Fibroblast of lung (primary cell): ENCODE measurements around the gene GDA. TPM values are rescaled to one million over a fixed set of nuclear protein-coding genes. Genes with fewer than 3 reads are reported as not detected.

Experiments used
- DNase-seq, 2 donors: peaks; one replicate each; pipeline versions ENCODE4 v3.0.0 to v3.0.0-alpha.2; 2010; ENCODE audit warnings: low read depth in 2 of 2
- H2AFZ ChIP-seq: 2 replicates; pipeline ENCODE4 v1.5.1; 2012; ENCODE audit warnings: low read length, control low read depth, inconsistent platforms
- H3K27ac ChIP-seq: 2 replicates; pipeline ENCODE4 v1.5.1; 2011; ENCODE audit warnings: low read length, control low read depth; ENCODE audit not compliant: insufficient read depth
- H3K27me3 ChIP-seq: 2 replicates; pipeline ENCODE4 v1.5.1; 2011; ENCODE audit warnings: mild to moderate bottlenecking, low read length; ENCODE audit not compliant: control insufficient read depth, insufficient read depth
- H3K36me3 ChIP-seq: 2 replicates; pipeline ENCODE4 v1.5.1; 2011; ENCODE audit warnings: low read length; ENCODE audit not compliant: control insufficient read depth, insufficient read depth
- H3K4me1 ChIP-seq: 2 replicates; pipeline ENCODE4 v1.5.1; 2011; ENCODE audit warnings: low read length; ENCODE audit not compliant: control insufficient read depth, insufficient read depth; ENCODE audit errors: extremely low read depth
- H3K4me2 ChIP-seq: 2 replicates; pipeline ENCODE4 v1.5.1; 2011; ENCODE audit warnings: low read length, control low read depth; ENCODE audit not compliant: insufficient read depth; ENCODE audit errors: extremely low read depth
- H3K4me3 ChIP-seq, 4 experiments: fragments of 200-600 bp in 1 of 4; sonication (generic) in 1 of 4; replicated peaks in 1 of 4; 2 replicates each; pipeline ENCODE4 v1.5.1; 2011 to 2016; ENCODE audit warnings: low read length in 4 of 4, low read depth in 3 of 4, mild to moderate bottlenecking in 3 of 4, control low read depth in 2 of 4, inconsistent platforms in 1 of 4, mixed read lengths in 1 of 4; ENCODE audit not compliant: insufficient read depth in 1 of 4; ENCODE audit errors: control extremely low read depth in 1 of 4
- H3K79me2 ChIP-seq: 2 replicates; pipeline ENCODE4 v1.5.1; 2012; ENCODE audit warnings: mild to moderate bottlenecking, low read length, inconsistent platforms; ENCODE audit not compliant: control insufficient read depth, insufficient read depth
- H3K9ac ChIP-seq: 2 replicates; pipeline ENCODE4 v1.5.1; 2011; ENCODE audit warnings: mild to moderate bottlenecking, low read length, control low read depth; ENCODE audit not compliant: insufficient read depth
- H3K9me3 ChIP-seq: 2 replicates; pipeline ENCODE4 v1.5.1; 2012; ENCODE audit warnings: low read depth, low read length; ENCODE audit not compliant: control insufficient read depth, insufficient read depth
- H4K20me1 ChIP-seq: 2 replicates; pipeline ENCODE4 v1.5.1; 2011; ENCODE audit warnings: low read length; ENCODE audit not compliant: control insufficient read depth, insufficient read depth; ENCODE audit errors: extremely low read depth
- CTCF ChIP-seq, 2 donors: IDR thresholded peaks in 1 of 2; conservative IDR thresholded peaks in 1 of 2; 1 replicate in 1 of 2; 2 replicates in 1 of 2; pipeline ENCODE4 v1.5.1; 2011 to 2012; ENCODE audit warnings: low read length in 2 of 2, control low read depth in 1 of 2, inconsistent platforms in 1 of 2, low read depth in 1 of 2, mild to moderate bottlenecking in 1 of 2
- EZH2 ChIP-seq: IDR thresholded peaks from 2 replicates; pipeline ENCODE4 v1.5.1; 2012; ENCODE audit warnings: low read length, control low read depth, mild to moderate bottlenecking; ENCODE audit errors: missing control alignments
- polyA plus RNA-seq, 2 donors: library from polyadenylated mRNA; depleted of rRNA in 1 of 2; stranded (reverse) in 1 of 2; unstranded in 1 of 2; fragments of >200 nt; gene quantifications; 2 replicates each; pipeline ENCODE4 v1.2.1, GENCODE V29; 2011 to 2012; ENCODE audit warnings: missing spikeins in 1 of 2
- total RNA-seq: library from RNA; depleted of rRNA; stranded (reverse); fragments of >200 nt; gene quantifications from 2 replicates; pipeline ENCODE4 v1.2.1, GENCODE V29; 2014

Gene GDA
- total and polyA plus RNA-seq, 2 donors (not counting 1 experiment from before 2014, with no cell fraction given): not detected

GRCh38 chr9:72254901-72255545 lies 105.8 kb downstream of the GDA start:
- no peaks in the 10 kb centered on the region for H3K27me3 ChIP-seq
- no peaks in the 10 kb centered on the region for H4K20me1 ChIP-seq
- H3K4me2 ChIP-seq: no peak overlapping the region
- H3K4me3 ChIP-seq: no peak overlapping the region
- no peaks in the 10 kb centered on the region for H3K4me1 ChIP-seq
- no peaks in the 10 kb centered on the region for H3K79me2 ChIP-seq
- no peak overlapping the region for H3K9ac ChIP-seq
- no peaks in the 10 kb centered on the region for H3K36me3 ChIP-seq
- no peak for DNase-seq
- TF ChIP-seq CTCF (conservative IDR thresholded peaks at IDR 0.05 in 1 of 2, IDR thresholded peaks at IDR 0.05 in 1 of 2; ENCODE audit: low read depth in 1 of 2, low read length in 2 of 2): no peak
- no peak for TF ChIP-seq EZH2
- no peak overlapping the region for H3K27ac ChIP-seq
- no peak overlapping the region for H2AFZ ChIP-seq
- H3K9me3 ChIP-seq: no peaks in the 10 kb centered on the region

- Histone ChIP-seq H3K79me2 (no peaks in the 10 kb centered on the region), H3K4me2 (no peak overlapping the region), H3K9ac (no peak overlapping the region), H4K20me1 (no peaks in the 10 kb centered on the region), H3K4me3 (no peak overlapping the region), H2AFZ (no peak overlapping the region), H3K4me1 (no peaks in the 10 kb centered on the region), H3K9me3 (no peaks in the 10 kb centered on the region), H3K36me3 (no peaks in the 10 kb centered on the region), H3K27ac (no peak overlapping the region), H3K27me3 (no peaks in the 10 kb centered on the region)
- TF ChIP-seq CTCF (conservative IDR thresholded peaks at IDR 0.05 in 1 of 2, IDR thresholded peaks at IDR 0.05 in 1 of 2; ENCODE audit: low read depth in 1 of 2, low read length in 2 of 2) (no peak), EZH2 (no peak)
- DNase-seq: no peak
Measured at GRCh38 chr9:72255569-72255968, 106.3 kb downstream of the GDA start.

- Histone ChIP-seq H3K79me2 (no peaks in the 10 kb centered on the region), H3K27me3 (no peaks in the 10 kb centered on the region), H2AFZ (no peak overlapping the region), H3K36me3 (no peaks in the 10 kb centered on the region), H3K9me3 (no peaks in the 10 kb centered on the region), H3K4me3 (no peak overlapping the region), H3K27ac (no peak overlapping the region), H3K4me2 (no peak overlapping the region), H4K20me1 (no peaks in the 10 kb centered on the region), H3K4me1 (no peaks in the 10 kb centered on the region), H3K9ac (no peak overlapping the region)
- no peak for TF ChIP-seq EZH2
- no peak for TF ChIP-seq CTCF (conservative IDR thresholded peaks at IDR 0.05 in 1 of 2, IDR thresholded peaks at IDR 0.05 in 1 of 2; ENCODE audit: low read depth in 1 of 2, low read length in 2 of 2)
- no peak for DNase-seq
Measured at GRCh38 chr9:72256931-72257330, 107.7 kb downstream of the GDA start.
